A549 treated with AZD2906 at 1 μM for 4 hours (cell line): ENCODE data around the gene PIGQ. TPM values are rescaled to one million over a fixed set of nuclear protein-coding genes. Genes with fewer than 3 reads are reported as not detected.

Source experiments
- total RNA-seq: library from RNA; stranded (reverse); fragments of 200-300 nt; extraction: Qiagen RNA extraction; gene quantifications from 5 replicates; pipeline ENCODE4 v1.2.3, GENCODE V29; 2022

PIGQ gene
- 28.4 to 42.0 TPM (median 39.2 TPM) in 5 replicates for total RNA-seq

DNA sequence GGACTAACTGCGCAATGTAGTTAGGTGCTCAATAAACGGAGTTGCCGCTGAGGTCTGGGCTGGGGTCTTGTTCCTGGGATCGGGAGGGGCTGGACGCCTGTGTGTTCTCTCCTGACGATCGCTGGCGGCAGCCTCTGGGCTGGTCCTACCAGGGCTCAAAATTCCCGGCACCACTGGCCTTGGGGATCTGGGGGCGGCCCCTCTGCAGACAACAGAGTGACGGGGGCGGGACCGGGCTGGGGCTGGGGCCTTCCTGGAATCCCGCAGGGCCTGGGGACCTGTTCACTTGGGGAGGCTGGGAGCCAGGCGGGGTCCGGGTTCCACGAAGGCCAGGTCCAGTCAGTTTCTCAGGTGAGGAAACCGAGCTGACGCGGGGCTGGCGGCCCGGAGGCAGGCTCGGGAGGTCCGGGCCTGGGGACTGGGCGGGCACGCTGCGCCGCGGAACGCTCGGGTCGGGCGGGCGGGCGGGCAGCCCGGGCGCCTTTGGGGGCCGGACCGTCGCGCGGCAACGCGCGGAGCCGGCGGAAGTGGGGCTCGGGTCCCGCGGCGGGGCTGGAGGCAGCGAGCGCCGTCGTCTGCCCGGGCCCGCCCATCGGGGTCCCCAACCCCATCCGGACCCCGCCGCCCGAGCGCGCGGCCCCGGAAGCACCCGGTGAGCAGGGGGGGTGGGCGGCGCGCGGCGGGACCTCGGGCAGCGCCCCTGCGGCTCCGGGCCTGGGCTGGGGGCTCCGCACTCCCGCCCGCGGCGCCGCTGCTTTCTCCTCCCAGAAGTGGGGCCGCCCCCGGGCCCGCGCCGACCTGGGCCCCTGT, at the start of gene PIGQ:
TSS of gene PIGQ (plus strand) at position 524 of the 810 bp plus-strand sequence. CDS start 4,107 bp downstream, outside the sequence.

DNA sequence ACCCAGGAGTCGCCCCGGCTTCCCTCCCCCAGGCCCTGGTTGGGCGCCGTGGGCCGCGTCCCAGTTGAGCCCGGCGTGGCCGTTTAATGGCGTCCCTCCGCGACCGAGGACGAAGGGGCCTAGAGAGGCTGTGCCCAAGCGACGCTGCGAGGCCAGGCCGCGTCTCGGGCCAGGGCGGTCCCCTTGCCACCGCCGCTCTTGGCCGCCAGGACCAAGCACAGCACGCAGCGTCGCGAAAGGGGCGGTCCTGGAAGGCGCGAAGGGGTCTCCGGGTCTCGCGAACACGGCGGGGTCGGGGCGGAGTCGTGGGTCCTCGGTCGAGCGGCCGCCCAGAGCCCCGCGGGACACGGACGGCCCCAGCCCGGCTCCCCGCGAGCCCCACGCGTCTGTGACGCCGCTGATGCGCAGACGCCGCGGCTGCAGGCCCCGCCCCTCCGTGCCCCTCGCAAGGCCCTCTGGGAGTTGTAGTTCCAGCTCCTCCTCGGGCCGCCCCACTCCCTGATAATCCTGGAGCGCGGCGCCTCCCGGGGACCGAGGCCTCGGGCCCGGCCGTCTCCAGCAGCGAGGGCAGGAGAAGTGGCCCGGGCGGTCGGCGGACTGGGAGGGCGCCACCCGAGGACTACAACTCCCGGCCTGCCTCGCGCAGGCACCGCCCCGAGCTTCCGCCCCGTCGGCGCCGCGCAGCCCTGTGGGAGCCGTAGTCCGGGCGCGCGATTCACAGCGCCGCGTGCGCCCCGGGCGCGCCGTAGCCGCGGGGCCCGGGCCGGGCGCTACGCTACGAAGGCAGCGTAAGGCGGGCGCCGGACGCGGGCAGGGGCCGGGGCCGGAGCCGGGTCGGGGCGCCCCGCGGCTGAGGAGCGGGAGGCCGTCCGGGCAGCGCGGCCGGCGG, 42.5 kb upstream of the PIGQ start, which contains the start of gene CAPN15:
TSS of gene CAPN15 (plus strand) at position 698 of the 889 bp plus-strand sequence. CDS start 19,127 bp downstream, outside the sequence.

GRCh38 chr16:560204-560700, 9.5 kb upstream of the PIGQ start, which contains the start of gene PRR35:
Gene PRR35, plus strand, starts transcription at chr16:560394. Its CDS starts 2,901 bp downstream, at chr16:563295.

GRCh38 chr16:566475-567372, 3.0 kb upstream of the PIGQ start, which contains the start of gene NHLRC4:
Gene NHLRC4, plus strand, starts transcription at chr16:567005. Its CDS starts 1,043 bp downstream, at chr16:568048.

DNA sequence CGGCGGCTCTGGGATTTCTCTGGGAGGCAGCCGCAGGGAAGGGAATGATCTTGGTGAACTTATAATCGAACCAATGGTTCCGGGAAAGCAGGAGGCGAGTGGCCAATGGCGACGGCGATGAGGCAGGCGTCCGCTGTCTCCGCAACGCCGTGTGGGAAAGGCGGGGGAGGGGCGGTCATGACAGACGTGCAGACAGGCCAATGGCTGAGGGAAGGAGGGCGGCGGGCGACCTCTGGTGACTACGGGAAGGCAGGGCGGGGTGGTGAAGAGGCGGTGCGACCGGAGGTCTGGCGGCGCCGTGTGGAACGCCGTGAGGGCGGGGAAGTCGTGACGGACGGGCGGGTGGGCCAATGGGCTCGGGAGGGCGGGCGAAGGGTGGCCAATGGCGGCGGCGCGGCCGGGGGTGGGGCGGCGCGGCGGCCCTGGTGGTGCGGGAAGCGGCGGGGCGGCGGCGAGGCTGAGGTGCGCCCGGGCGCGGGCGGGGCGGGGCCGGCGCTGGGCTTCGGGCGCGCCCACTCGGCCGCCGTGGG, 20.0 kb downstream of the PIGQ start, which contains the start of gene RAB40C:
TSS of gene RAB40C (plus strand) at position 409 of the 530 bp plus-strand sequence. CDS start 226 bp downstream, outside the sequence.

GRCh38 chr16:630815-631405, 61.1 kb downstream of the PIGQ start, which contains the start of gene WFIKKN1:
Gene WFIKKN1, plus strand, starts transcription at chr16:630985. Its CDS starts 269 bp downstream, at chr16:631254.

Other genes starting within 250 kb of the PIGQ start
- gene AXIN1, start 217.2 kb upstream of the PIGQ start, total RNA-seq = 28.7 to 33.3 TPM (median 32.1 TPM) in 5 replicates
- 120 to 138 TPM (median 130 TPM) in 5 replicates for gene MRPL28, start 199.4 kb upstream of the PIGQ start, total RNA-seq
- 27.1 to 40.0 TPM (median 35.2 TPM) in 5 replicates for gene PGAP6, start 188.0 kb upstream of the PIGQ start, total RNA-seq
- gene NME4, start 172.8 kb upstream of the PIGQ start, total RNA-seq = 264 to 457 TPM (median 451 TPM) in 5 replicates
- 21.4 to 30.7 TPM (median 29.9 TPM) in 5 replicates for gene DECR2, start 168.1 kb upstream of the PIGQ start, total RNA-seq
- gene RAB11FIP3, start 144.3 kb upstream of the PIGQ start, total RNA-seq = 26.2 to 32.4 TPM (median 28.4 TPM) in 5 replicates
- 40.4 to 75.7 TPM (median 67.9 TPM) in 5 replicates for gene CAPN15, start 42.3 kb upstream of the PIGQ start, total RNA-seq
- 0.08 to 0.28 TPM (median 0.26 TPM) in 5 replicates for gene PRR35, start 9.6 kb upstream of the PIGQ start, total RNA-seq
- 0.18 to 0.30 TPM (median 0.23 TPM) in 5 replicates for gene NHLRC4, start 3.0 kb upstream of the PIGQ start, total RNA-seq
- 14.1 to 20.1 TPM (median 19.5 TPM) in 5 replicates for gene RAB40C, start 20.1 kb downstream of the PIGQ start, total RNA-seq
- 0.04 to 0.17 TPM (median 0.12 TPM) in 5 replicates for gene WFIKKN1, start 61.0 kb downstream of the PIGQ start, total RNA-seq
- gene METTL26, start 66.3 kb downstream of the PIGQ start, total RNA-seq = 79.9 to 151 TPM (median 141 TPM) in 5 replicates
- gene MCRIP2, start 71.9 kb downstream of the PIGQ start, total RNA-seq = 18.0 to 45.7 TPM (median 39.2 TPM) in 5 replicates
- 13.8 to 27.0 TPM (median 22.9 TPM) in 5 replicates for gene WDR90, start 79.4 kb downstream of the PIGQ start, total RNA-seq
- 64.8 to 96.0 TPM (median 88.4 TPM) in 5 replicates for gene RHOT2, start 98.2 kb downstream of the PIGQ start, total RNA-seq
- gene RHBDL1, start 105.7 kb downstream of the PIGQ start, total RNA-seq = 0.50 to 1.5 TPM (median 1.3 TPM) in 5 replicates
- 84.5 to 130 TPM (median 121 TPM) in 5 replicates for gene STUB1, start 110.4 kb downstream of the PIGQ start, total RNA-seq
- gene JMJD8, start 114.4 kb downstream of the PIGQ start, total RNA-seq = 67.4 to 83.2 TPM (median 83.1 TPM) in 5 replicates
- 3.9 to 6.6 TPM (median 6.2 TPM) in 5 replicates for gene WDR24, start 120.4 kb downstream of the PIGQ start, total RNA-seq
- gene FBXL16, start 135.8 kb downstream of the PIGQ start, total RNA-seq = 15.0 to 21.8 TPM (median 15.8 TPM) in 5 replicates
- gene METRN, start 145.2 kb downstream of the PIGQ start, total RNA-seq = 66.1 to 228 TPM (median 216 TPM) in 5 replicates
- 28.7 to 63.4 TPM (median 61.2 TPM) in 5 replicates for gene ANTKMT, start 151.2 kb downstream of the PIGQ start, total RNA-seq
- 3.4 to 6.3 TPM (median 5.2 TPM) in 5 replicates for gene CCDC78, start 156.5 kb downstream of the PIGQ start, total RNA-seq
- 17.6 to 20.2 TPM (median 18.6 TPM) in 5 replicates for gene HAGHL, start 157.1 kb downstream of the PIGQ start, total RNA-seq
- gene CIAO3, start 171.0 kb downstream of the PIGQ start, total RNA-seq = 22.4 to 33.1 TPM (median 30.0 TPM) in 5 replicates
- gene MSLN, start 190.8 kb downstream of the PIGQ start, total RNA-seq = 2.9 to 3.7 TPM (median 3.1 TPM) in 5 replicates
- 34.4 to 58.3 TPM (median 53.4 TPM) in 5 replicates for gene RPUSD1, start 218.4 kb downstream of the PIGQ start, total RNA-seq
- 14.5 to 32.9 TPM (median 24.5 TPM) in 5 replicates for gene CHTF18, start 218.7 kb downstream of the PIGQ start, total RNA-seq
- gene GNG13, start 230.8 kb downstream of the PIGQ start, total RNA-seq = not detected in 5 replicates